DLD1 (cell line): ENCODE measurements around the gene UGGT1.

Experiments
- in situ Hi-C: cut with HindIII; loops from 2 replicates; pipeline ENCODE4 v1.10.0; 2017; ENCODE audit warnings: low sequenced_read_pairs

UGGT1 gene

GRCh38 chr2:128215897-128216642, 125.1 kb downstream of the UGGT1 start:
- in situ Hi-C loops: no loop called here

DNA sequence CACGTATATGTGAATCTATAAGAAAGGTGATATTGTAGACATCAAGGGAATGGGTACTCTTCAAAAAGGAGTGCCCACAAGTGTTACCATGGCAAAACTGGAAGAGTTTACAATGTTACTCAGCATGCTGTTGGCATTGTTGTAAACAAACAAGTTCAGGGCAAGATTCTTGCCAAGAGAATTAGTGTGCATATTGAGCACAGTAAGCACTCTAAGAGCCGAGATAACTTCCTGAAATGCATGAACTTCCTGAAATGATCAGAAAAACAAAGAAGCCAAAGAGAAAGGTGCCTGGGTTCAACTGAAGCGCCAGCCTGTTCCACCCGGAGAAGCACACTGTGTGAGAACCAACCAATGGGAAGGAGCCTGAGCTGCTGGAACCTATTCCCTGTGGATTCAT, 126.7 kb downstream of the UGGT1 start:
- in situ Hi-C loops: no loop called here

- in situ Hi-C loops: no loop called here
Measured at GRCh38 chr2:128219891-128220290, 128.9 kb downstream of the UGGT1 start.

GRCh38 chr2:128227862-128228261, 136.9 kb downstream of the UGGT1 start:
- in situ Hi-C loops: no loop called here

DNA sequence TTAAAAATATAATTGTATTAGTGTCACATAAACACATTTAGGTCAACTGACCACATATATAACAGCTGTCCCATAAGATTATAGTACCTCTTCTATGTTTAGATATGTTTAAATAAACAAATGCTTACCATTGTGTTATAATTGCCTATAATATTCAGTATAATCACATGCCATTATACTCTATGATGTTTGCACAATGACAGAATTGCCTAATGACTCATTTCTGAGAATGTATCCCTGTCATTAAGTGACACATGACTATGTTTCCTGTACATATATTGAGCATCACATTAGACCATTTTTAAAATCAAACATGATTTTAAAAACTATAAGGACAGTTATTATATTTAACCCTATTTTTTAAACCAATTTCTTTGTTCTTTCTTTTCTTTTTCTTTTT, 137.9 kb downstream of the UGGT1 start:
- in situ Hi-C loops: no loop called here

GRCh38 chr2:128232965-128233789, 142.2 kb downstream of the UGGT1 start:
- in situ Hi-C loops: no loop called here

DNA sequence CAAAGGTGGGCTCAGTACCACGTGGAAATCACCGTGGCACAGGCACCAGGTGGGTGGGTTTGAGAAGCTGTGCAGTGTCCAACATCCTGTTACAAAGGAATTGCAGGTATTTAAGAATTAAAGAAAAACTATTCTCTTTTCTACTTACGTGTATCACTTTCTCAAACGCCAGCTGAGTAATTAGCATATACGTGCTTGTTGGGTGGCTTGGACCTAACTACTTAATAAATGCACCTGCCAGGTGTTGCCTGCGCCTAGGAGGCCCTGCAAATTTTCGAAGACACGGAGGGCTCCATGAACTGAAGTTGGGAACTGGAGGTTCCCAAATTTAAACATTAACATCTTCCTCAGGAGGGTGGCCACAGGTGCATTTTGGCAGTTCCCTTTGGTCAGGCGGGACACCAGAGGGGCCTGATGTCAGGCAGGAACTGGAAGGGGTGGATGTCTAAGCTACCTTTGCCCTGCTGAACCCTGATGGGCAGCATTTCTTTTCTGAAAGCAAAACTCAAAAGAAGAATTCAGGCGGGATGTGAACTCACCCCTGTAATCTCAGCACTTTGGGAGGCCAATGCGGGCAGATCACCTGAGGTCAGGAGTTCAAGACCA, 142.9 kb downstream of the UGGT1 start:
- in situ Hi-C loops: no loop called here

GRCh38 chr2:128234613-128235012, 143.6 kb downstream of the UGGT1 start:
- in situ Hi-C loops: no loop called here

GRCh38 chr2:128235581-128235980, 144.6 kb downstream of the UGGT1 start:
- in situ Hi-C loops: no loop called here

GRCh38 chr2:128236491-128237035, 145.6 kb downstream of the UGGT1 start:
- in situ Hi-C loops: no loop called here

DNA sequence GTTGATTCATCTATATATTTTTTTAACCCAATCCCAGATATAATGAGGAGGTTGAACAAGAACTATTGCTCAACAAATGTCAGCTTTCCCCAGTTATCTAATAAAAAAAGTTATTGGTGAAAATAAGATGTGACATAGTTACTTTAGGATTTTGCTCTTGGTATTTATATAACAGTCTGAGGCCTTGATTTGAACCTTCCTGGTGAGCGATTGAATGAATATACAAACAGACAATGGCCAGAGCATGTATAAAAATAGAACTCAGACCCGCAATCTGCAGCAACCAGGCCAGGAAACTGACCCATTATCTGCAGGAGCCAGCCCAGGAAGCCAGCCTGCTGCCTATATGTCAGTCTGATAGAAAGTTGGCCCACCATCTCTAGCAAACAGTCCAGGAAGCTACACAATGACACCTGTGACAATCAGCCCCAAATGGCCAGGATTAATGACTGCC, 146.1 kb downstream of the UGGT1 start:
- in situ Hi-C loops: no loop called here

GRCh38 chr2:128237911-128238697, 147.1 kb downstream of the UGGT1 start:
- in situ Hi-C loops: no loop called here

GRCh38 chr2:128241896-128242295, 150.9 kb downstream of the UGGT1 start:
- in situ Hi-C loops: no loop called here
